HCT116 (cell line): ENCODE results near the gene SLC5A5.

ENCODE experiments used
- ATF3 ChIP-seq: IDR thresholded peaks from 2 replicates; pipeline ENCODE4 v1.6.1; 2012
- CEBPB ChIP-seq: IDR thresholded peaks from 2 replicates; pipeline ENCODE4 v1.6.1; 2012; ENCODE audit warnings: low read depth
- CTCF ChIP-seq, 3 experiments: fragments of 200-600 bp in 1 of 3; sonication (generic) in 1 of 3; IDR thresholded peaks in 2 of 3; conservative IDR thresholded peaks in 1 of 3; 2 replicates each; pipeline ENCODE4 v1.5.1; 2012 to 2017; ENCODE audit warnings: low read depth in 2 of 3, low read length in 2 of 3, antibody characterized with exemption in 1 of 3, borderline replicate concordance in 1 of 3, control low read depth in 1 of 3, mild to moderate bottlenecking in 1 of 3, mixed read lengths in 1 of 3, mixed run types in 1 of 3, moderate library complexity in 1 of 3; ENCODE audit not compliant: insufficient read depth in 1 of 3
- ELF1 ChIP-seq: IDR thresholded peaks from 2 replicates; pipeline ENCODE4 v1.6.1; 2012; ENCODE audit warnings: low read depth, borderline replicate concordance
- EZH2 ChIP-seq: fragments of 200-600 bp; sonication (generic); IDR thresholded peaks from 2 replicates; pipeline ENCODE4 v1.6.1; 2017; ENCODE audit warnings: antibody characterized with exemption, mixed run types
- EZH2phosphoT487 ChIP-seq: fragments of 200-600 bp; IDR thresholded peaks from 2 replicates; pipeline ENCODE4 v1.6.1; 2018; ENCODE audit warnings: antibody characterized with exemption, borderline replicate concordance
- JUND ChIP-seq: IDR thresholded peaks from 2 replicates; pipeline ENCODE4 v1.6.1; 2012
- POLR2A ChIP-seq: IDR thresholded peaks from 2 replicates; pipeline ENCODE4 v1.7.0; 2011; ENCODE audit warnings: borderline replicate concordance; ENCODE audit not compliant: insufficient read depth, insufficient read length; ENCODE audit errors: extremely low read depth
- POLR2AphosphoS5 ChIP-seq: IDR thresholded peaks from 2 replicates; pipeline ENCODE4 v1.6.1; 2011; ENCODE audit warnings: mild to moderate bottlenecking, low read depth, low read length, moderate library complexity
- RAD21 ChIP-seq: IDR thresholded peaks from 2 replicates; pipeline ENCODE4 v1.6.1; 2012; ENCODE audit warnings: low read depth, mild to moderate bottlenecking
- TCF7L2 ChIP-seq: IDR thresholded peaks from 2 replicates; pipeline ENCODE4 v1.7.0; 2011; ENCODE audit warnings: borderline replicate concordance, inconsistent platforms; ENCODE audit not compliant: insufficient read depth, insufficient read length; ENCODE audit errors: extremely low read depth
- YY1 ChIP-seq: IDR thresholded peaks from 2 replicates; pipeline ENCODE4 v1.6.1; 2011; ENCODE audit warnings: low read length, low read depth, moderate library complexity, mild to moderate bottlenecking; ENCODE audit not compliant: insufficient replicate concordance; ENCODE audit errors: extremely low read depth
- TF ChIP-seq, protein P1 (sequence below): IDR thresholded peaks from 2 replicates; pipeline ENCODE4 v1.6.1; 2012; ENCODE audit warnings: low read depth

DNA sequence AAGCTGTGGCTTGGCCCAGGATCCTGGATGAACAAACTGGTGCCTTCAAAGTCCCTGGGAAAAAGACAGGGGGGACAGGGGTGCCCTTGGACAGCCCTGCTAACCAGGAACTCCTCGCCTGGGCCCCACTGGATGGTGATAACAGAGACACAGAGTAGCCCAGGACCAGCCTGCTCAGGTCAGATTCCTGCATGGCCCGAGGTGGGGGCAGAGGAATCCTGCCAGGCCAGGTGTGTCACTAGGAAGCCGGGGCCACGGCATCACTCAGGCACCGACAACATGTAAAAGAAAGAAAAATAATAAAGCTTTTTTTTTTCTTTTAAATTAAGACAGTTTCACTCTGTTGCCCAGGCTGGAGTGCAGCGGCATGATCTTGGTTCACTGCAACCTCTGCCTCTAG, 17.7 kb upstream of the SLC5A5 start:
- TF ChIP-seq EZH2 (no peak), CTCF (IDR thresholded peaks at IDR 0.05 in 2 of 3, conservative IDR thresholded peaks at IDR 0.05 in 1 of 3; ENCODE audit: borderline replicate concordance in 1 of 3, insufficient read depth in 1 of 3, low read depth in 2 of 3, low read length in 2 of 3) (no peak), RAD21 (no peak), CEBPB (no peak), POLR2A (no peak), YY1 (no peak), POLR2AphosphoS5 (no peak), EZH2phosphoT487 (no peak), ELF1 (no peak), ATF3 (no peak), TCF7L2 (no peak), JUND (no peak)
- TF ChIP-seq, protein P1, sequence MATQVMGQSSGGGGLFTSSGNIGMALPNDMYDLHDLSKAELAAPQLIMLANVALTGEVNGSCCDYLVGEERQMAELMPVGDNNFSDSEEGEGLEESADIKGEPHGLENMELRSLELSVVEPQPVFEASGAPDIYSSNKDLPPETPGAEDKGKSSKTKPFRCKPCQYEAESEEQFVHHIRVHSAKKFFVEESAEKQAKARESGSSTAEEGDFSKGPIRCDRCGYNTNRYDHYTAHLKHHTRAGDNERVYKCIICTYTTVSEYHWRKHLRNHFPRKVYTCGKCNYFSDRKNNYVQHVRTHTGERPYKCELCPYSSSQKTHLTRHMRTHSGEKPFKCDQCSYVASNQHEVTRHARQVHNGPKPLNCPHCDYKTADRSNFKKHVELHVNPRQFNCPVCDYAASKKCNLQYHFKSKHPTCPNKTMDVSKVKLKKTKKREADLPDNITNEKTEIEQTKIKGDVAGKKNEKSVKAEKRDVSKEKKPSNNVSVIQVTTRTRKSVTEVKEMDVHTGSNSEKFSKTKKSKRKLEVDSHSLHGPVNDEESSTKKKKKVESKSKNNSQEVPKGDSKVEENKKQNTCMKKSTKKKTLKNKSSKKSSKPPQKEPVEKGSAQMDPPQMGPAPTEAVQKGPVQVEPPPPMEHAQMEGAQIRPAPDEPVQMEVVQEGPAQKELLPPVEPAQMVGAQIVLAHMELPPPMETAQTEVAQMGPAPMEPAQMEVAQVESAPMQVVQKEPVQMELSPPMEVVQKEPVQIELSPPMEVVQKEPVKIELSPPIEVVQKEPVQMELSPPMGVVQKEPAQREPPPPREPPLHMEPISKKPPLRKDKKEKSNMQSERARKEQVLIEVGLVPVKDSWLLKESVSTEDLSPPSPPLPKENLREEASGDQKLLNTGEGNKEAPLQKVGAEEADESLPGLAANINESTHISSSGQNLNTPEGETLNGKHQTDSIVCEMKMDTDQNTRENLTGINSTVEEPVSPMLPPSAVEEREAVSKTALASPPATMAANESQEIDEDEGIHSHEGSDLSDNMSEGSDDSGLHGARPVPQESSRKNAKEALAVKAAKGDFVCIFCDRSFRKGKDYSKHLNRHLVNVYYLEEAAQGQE, result no peak
